HG03521 (cell line): Measurements from ENCODE around the gene RGMB.

ENCODE experiments used
- ATAC-seq: cut with Tn5 transposase; IDR thresholded peaks from one replicate; pipeline ENCODE4 v1.9.1; 2021; ENCODE audit warnings: mild to moderate bottlenecking, moderate library complexity; ENCODE audit not compliant: unreplicated experiment

The RGMB gene

GRCh38 chr5:98825582-98826375 is 52.3 kb downstream of the RGMB start:
- ATAC-seq, result no peak

GRCh38 chr5:98827161-98827560 is 53.7 kb downstream of the RGMB start:
- no peak for ATAC-seq

DNA sequence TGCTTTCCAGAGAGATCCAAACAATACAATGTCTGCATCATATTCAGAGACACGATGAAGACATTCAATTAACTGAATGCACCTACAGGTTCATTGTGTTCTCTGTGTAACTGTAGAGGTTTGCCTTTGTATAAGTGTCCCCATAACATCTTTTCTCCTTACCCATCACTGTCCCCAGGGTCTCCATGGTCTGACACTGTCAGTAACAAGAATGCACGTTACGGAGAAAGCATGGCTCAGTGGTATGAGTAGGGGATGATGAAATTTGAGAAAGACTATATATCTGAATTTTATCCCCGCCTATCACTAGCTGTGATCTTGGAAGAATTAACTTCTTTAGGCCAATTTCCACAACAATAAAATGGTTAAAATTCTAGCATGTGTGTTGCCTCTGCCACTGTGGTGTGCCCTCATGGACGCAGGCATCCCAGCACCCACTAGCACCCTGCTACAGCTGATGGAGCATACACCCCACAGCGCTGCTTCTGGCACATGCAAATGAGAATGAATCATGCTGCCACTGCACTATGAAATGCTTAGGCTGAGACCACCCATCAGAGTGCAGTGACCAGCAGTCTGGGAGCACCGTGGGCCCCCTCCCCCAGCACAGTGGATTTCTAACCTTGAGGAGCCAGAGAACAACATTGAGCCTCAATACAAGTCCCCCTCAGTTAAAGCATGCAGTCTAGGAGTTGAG is 54.3 kb downstream of the RGMB start:
- ATAC-seq, result no peak

DNA sequence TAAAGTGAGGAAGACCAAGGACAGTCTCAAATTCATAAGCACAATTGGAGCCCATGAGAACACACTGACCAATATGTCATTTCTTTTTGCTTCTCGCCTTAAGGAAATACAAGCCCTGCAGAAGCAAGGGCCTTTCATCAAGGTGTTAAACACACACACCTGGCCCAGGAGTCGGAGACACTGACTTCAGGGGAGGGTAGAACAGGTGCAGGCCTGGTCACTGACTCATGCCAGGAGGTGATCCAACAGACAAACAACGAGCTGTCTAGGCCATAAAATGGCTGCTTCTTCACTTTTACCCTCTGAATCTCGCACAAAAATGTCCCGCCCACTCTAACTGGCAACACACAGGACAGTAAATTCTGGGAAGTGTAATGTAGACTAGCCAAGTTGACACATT is 62.7 kb downstream of the RGMB start:
- ATAC-seq, result no peak

DNA sequence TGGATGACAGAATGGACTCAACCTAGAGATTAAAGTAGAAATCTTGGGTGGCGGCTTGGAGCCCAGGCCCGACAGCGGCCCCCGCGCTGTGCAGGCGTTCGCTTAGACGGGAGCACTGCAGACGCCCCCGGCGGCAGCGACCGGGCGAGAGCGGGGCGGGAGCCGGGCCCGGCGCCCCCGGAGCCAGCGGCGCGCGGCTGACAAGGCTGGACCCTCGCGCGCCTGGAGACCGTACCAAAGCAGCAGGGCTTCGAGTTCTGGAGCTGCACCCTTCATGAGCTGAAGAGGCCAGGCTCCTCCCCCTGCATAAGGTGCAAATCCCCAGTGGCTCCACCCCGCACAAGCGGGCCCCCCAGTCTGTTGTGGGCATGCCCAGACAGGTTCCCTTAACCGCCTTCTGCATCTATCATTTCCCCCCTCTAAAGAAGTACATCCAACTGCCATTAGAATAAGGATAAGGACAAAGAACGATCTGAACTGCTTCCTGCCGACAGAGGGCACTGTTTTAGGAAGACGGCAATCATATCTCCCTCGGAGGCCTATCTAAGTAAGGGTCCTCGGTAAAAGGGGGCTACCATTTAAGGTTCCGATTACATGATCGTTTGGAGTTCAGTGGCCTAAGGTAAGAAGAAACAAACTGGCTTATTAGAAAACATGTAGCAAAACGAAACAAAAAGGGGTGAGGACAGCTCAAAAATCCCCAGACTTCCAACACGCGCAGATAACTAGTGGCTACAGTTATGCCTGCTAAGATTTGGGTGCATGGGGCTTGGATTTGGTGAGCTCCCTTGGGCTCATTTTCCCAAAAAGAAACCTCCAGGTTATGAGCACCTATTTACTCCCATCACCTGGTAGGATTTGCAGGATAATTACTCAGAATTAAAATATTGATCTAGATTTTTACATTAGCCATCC is 66.3 kb downstream of the RGMB start:
- ATAC-seq, result no peak

- no peak for ATAC-seq
Observed at GRCh38 chr5:98840946-98841345, 67.5 kb downstream of the RGMB start.

DNA sequence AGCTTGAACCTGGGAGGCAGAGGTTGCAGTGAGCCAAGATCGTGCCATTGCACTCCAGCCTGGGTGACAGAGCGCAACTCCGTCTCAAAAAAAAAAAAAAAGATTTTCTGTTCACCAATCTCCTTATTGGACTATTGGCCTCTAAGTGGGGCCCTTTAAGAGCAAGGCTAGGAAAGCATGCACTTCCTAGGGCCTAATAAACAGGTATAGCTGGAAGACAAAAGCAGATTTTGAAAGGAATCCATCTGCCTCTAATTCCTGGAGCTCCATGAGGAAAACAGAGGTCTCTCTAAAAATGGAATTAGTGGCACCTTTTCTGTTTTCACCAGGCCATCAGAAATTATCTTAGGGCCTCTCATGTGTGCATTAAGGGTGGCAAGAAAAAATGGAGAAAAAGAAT is 70.0 kb downstream of the RGMB start:
- no peak for ATAC-seq

DNA sequence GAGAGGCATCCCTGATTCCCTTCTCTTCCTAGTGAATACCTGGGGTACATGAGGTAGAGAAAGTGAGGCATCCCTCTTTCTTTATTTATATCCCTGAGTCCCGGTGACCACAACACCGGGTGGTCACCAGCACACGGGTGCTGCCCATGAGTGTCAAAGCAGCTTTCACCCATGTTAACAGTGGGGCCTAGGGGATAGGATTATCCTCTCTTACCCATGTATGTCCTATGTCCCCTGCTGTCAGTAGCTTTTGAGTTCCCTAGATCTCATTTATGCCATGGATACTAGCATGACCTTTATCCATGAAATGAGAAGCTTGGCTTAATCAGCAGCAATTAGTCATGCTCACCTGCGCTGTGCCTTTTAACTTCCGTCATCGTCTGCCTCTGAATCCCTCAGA is 71.4 kb downstream of the RGMB start:
- no peak for ATAC-seq

GRCh38 chr5:98845878-98846277 is 72.4 kb downstream of the RGMB start:
- ATAC-seq, result no peak
